Activated T-helper 9 cell treated with anti-CD3 and anti-CD28 coated beads, Interleukin-2, amount 50 U/mL, for 16 hours (primary cell): ENCODE measurements around the gene MGAT4A.
"Not testable (repeated sequence)": the region's sequence is repeated elsewhere in the genome, so short reads cannot be mapped to it uniquely, and the experiment has no call there.

Source experiments
- DNase-seq: peaks from one replicate; pipeline ENCODE4 v3.0.0-alpha.2; 2020; ENCODE audit warnings: low read depth

MGAT4A gene

DNA sequence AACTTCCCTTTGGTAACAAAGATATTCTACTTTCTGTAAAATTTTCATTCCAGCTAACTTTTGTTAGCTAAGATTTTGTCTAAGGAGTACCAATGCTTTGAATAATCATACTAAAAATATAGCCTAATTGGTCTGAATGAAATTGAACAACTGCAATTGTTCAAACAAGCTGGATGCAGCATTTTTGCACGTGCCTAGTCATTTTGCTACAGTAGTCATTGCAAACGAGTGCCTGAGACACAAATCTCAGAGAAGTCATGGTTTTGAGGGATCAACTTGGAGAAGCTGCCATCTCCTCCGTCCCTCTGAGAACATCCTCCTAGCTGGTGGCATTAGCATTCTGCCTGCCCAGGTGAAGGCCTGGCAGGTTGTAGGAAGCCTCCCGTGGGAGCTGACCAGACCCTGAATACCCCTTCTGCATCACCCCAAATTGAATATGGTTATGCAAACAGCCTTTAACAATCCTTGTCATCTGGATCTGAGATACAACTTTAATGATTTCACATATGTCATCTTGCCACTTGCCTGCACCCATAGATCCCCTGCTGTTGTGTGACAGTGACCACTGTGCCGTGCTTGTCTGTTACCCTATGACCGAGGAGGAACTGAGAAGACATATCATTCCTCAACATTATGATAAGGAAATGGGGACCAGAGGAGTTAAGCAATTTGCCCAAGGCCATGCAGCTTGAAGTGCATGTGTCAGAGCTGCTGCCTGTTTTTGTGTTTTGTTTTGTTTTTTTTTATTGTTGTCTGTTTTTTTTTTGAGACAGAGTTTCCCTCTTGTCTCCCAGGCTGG, 29.1 kb upstream of the MGAT4A start:
- no peak for DNase-seq

DNA sequence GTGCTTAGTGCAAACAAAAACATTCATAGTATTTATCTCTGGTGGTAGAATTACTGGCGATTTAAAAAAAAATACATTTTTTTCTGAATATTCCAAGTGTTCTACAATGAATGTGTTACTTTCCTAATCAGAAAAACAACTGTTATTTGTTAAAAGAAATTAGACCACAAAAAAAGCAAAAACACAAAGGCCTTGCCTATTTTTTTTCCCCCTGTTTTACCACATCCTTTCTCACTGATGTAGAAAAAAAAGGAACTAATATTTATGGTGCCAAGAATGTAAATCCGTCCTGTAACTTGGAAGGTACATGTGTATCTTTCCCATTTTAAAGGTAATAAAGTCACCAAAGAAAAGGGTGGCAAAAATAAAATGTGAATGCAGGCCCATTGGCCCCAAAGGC, 28.4 kb upstream of the MGAT4A start:
- DNase-seq, result no peak

DNA sequence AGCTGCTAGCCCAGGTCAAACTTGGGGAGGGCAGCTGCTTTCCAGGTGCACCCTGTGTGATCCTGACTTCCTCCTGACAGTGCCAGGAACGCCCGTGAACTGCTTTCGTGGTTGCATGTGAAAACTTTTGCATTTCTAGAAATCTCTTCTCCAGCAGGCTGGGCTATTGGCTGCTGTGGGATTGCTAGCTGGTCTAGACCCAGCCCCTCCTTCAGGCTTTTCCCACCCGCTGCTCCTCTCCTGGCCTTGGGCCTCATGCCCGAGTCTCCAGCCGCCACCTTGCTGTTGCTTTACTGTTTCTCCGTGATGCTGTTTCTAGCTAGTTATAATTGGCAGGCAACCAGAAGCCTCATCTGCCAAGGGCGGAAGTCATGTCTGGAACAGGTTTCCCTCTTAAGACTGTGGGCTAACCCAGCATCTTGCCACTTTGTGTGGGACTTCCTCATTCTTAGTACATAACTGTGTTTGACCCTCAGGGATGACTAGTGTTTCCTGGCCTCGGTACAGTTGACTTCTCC, 27.0 kb upstream of the MGAT4A start:
- peak; percentile 28 for DNase-seq

DNA sequence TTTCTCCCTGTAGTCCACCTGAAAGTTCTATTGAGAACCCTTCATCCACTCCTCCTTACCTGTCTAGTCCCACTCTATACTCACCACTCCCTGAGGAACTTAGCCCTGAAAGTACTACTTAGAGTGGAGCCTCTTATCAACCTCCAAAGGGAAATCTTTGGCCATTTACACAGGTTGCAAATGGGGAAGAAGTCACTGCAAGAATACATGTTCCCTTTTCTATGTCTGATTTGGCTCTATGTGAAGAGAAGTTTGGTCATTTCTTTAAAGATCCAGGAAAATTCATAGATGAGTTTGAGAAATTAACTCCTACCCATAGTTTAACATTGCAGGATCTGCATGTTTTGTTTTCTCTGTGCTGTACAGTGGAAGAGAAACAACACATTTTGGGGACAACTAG, 22.9 kb upstream of the MGAT4A start:
- DNase-seq, result no peak

DNA sequence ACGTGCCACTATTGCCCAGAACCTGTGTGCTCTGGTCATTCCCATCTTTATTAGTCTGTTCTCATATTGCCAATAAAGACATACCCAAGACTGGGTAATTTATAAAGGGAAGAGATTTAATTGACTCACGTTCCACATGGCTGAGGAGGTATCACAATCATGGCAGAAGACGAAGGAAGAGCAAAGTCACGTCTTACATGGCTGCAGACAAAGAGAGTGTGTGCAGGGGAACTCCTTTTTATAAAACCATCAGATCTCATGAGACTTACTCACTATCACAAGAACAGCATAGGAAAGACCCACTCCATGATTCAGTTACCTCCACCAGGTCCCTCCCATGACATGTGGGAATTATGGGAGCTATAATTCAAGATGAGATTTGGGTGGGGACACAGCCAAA, 21.8 kb upstream of the MGAT4A start:
- not testable (repeated sequence) for DNase-seq

DNA sequence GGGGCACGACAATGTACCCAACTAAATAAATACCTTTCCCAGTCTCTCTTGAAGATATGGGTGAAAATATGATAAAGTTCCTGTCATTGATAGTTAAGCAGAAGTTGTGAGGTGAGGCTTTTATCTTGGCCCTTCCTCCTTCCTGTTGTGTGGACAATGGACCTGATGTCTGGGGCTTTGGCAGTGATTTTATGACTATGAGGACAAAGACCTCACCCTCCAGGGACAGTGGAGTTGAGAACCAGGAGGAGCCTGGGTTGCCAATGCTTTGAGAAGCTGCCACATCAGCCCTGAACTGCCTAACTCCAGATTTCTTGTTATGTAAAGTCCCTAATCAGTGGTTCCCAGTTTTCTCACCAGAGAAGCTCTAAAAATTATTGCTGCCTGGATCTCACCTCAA, 20.8 kb upstream of the MGAT4A start:
- DNase-seq, result no peak

DNA sequence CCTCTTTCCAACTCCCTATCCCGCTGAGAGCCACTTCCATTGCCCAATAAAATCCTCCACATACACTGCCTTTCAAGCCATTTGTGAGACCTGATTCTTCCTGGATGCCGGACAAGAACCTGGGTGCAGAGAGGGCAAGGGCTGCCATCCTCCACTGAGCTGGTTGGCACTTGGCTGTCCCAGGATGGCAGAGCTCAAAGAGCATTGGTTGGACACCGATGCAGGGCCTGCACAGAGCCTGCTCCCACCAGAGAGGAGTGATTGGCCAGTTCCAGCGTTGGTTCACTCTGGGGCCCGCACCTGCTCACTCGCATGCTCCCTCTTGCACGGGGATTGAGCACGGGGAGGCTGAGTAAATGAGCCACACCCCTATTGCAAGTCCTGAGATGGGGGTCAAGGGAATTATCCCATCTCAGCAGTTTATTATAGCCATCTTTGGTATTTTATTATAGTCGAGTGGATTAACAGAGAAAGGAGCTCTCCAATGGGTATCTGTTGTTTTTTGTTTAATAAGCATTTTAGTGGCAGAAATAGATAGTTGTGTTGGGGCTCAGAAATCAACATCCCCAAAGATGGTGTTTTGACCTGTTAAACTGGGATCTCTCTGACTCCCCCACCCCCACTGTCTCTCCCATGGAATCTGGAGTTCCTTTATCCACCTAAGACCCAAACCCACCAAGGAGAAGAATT, 19.8 kb upstream of the MGAT4A start:
- DNase-seq, result no peak

DNA sequence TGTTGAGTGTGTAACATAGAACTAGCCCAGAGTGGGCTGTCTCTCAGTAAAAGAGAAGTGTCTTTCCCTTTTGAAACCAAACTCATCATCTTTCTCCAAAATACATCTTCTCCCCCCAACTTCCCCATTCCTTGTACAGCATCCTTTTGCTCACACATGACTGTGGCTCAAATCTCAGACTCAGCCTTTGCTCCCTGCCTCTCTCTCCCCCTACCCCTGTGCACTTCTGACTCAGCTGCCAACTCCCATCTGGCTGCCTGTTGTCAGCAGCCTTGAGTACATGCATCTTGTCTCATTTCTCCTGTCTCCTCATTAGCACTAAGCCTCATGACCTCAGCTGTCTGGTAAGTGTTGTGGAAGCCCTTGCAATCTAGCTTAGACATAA, 18.1 kb upstream of the MGAT4A start:
- DNase-seq, result no peak

DNA sequence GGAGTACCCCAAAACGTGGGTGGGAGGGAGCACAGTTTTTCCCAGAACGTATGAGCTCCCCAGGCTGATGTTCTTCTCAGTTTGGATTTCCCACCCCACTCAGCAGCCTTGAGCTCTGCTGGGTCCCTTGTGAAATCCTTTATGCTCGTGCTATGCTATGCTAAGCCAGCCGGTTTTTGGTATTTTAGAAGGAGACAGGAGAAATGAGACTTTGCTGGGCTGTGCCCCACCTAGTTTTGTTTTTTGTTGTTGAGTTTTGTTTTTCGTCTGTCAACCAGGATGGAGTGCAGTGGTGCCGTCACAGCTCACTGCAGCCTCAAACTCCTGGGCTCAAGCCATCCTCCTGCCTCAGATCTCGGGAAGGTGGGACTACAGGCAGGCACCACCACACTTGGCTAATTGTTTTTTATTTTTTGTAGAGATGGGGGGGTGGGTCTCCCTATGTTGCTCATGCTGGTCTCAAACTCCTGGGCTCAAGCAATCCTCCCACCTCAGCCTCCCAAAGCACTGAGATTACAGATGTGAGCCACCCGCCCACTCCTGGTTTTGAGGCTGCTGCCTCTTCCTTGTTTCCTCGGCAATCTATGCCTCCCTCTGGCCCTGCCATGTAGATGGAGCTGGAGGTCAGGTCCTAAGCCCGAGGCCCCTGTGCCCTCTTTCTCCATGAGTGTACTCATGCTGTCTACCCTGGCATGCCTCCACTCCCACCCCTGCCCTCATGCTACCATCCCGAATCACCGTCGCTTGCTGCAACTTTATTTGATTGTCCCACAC, 17.5 kb upstream of the MGAT4A start:
- no peak for DNase-seq

DNA sequence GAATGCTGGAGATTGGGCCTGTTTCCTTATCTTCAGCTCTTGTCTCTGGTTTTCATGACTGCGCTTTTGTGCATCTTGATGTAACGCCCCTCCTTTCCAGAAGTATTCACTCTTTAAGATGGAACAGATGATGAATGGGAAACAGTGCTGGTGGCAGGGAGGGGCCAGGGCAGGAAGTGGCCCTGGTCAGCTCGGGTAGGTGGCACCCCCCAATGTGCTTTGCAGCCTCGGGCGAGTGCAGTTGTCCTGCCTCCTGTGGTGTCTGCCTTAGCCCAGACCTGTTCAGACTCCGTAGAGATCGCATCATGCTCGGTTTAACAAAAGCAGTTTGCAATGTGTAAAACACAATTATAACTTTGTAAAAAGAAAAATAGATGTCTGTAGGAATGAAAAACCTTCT, 17.0 kb upstream of the MGAT4A start:
- DNase-seq, result no peak

DNA sequence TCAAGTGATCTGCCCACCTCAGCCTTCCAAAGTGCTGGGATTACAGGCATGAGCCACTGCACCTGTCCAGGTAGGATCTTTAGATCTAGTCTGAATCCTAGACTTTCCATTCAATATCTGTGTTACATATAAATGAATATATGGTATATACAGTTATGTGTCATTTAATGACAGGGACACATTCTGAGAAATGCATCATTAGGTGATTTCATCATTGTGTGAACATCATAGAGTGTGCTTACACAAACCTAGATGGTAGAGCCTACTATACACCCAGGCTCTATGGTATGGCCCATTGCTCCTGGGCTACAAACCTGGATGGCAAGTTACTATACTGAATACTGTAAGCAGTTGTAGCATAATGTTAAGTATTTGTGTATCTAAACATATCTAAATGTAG, 15.5 kb upstream of the MGAT4A start:
- DNase-seq, result no peak

DNA sequence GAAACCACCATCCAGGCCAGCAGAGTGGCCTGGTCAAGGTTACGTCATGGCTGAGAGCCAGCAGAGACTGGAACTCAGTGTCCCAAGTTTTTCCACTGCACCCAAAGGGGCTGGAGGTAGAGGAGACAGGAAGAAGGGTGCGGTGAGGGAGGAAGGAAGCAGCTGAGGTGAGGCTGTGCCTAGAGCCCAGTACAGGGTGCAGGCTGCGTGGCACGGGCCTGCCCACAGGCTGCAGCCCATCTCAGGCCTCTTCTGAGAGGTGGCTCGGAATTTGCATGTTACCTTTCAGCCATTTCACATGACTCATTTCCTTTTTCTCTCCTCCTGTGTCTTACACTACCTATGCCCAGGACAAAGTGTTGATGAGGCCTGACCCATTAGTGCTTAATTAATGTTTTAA, 13.7 kb upstream of the MGAT4A start:
- no peak for DNase-seq

DNA sequence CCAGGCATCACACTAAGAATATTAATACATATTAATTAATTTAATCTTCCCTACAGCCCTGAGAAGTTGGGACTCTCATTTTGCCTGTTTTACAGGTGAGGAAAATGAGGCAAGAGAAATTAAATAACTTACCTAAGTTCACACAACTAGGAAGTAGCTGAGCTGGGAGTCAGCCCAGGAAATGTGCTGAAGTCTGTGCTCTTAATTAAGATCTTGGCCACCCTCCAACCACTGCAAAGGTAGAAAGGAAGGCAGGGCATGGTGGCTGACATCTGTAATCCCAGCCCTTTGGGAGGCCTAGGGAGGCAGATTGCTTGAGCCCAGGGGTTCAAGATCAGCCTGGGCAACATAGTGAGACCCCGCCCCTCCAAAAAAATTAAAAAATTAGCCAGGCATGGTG, 12.9 kb upstream of the MGAT4A start:
- no peak for DNase-seq

DNA sequence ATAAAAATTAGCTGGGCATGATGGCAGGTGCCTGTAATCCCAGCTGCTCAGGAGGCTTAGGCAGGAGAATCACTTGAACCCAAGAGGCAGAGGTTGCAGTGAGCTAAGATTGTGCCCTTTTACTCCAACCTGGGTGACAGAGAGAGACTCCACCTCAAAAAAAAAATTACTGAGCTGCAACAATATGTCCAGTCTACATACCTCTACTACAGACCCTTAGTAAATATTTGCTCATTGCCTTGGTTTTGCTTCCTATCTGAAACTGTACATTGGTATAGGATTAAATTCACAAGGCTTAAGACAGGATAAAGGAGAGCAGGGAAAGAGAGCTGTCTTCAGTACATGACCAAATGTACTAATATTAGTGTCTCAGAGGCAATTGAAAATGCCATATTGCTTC, 8.1 kb upstream of the MGAT4A start:
- DNase-seq, result no peak

DNA sequence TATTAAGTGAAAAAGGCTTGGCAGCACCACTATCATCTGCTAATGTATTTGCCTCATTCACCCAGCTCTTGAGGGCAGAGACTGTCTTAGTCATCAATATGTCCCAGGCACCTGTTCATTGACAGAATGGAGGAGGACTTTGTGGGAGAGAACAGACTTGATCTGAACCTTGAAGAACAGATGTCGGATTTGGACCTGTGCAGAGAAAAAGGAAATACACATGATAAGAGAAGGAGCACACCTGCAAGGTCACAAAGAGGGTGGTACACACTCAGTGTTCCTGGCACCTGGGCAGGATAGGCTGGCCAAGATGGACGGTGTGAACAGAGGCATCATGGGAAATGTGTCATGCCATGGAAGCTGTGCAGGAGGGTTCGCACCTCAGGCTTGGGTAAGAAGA, 7.4 kb upstream of the MGAT4A start:
- DNase-seq, result no peak

DNA sequence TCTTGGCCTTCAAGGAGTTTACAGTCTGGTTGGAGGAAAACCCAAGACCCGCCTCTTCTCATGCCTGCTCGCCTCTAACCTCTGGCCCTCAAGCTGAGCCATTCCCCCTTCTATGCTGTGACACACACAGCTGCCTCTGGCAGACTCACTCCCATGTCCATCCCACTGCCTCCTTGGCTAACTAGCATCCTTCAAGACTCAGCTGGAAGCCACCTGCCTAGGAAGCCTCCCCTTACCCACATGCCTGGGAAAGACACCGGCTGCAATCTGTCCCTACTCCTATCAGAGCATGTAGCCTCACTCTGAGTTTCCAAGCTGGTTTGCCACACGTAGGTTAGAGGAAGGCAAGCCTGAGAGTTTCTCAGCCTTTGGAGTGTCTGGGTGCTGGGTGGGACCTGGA, 6.9 kb upstream of the MGAT4A start:
- no peak for DNase-seq

DNA sequence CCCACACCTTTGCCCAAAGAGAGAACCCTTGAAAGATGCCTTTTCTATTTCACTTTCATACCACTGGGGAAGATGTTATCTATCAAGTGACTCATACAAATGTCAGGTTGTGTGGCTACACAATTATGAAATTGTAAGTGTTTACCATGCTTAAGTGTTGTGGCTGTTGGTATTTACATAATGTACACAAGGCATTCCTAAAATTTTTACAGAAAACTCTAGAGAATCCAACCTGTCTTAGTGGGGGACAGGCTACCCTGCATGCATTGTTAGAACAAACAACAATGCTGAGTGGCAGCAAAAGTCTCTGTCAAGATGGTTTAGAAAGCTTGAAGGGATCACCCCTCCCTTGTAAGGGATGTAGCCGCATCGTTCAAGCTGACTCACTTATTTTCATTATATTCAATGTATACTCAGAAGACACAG, 5.5 kb upstream of the MGAT4A start:
- no peak for DNase-seq

DNA sequence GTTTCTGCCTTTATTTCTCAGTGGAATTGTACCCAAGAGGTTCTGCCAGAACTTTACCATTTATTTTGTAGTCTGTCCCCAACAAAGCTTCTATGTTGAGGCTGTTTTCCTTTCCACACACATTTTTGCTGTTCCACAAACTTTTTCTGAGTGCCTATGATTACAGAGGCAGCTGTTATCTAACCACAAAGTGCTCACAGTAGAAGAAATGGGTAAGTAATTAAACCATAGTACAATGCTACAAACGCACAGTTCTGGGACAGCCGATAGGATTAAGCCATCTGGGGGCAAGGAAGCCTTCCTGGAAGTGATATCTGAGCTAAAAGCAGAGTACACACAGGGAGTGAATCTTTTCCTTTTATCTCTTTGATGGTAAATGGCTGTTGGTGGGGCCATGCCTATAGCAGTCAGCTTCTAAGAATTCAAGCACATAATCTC, 3.9 kb upstream of the MGAT4A start:
- DNase-seq, result no peak

DNA sequence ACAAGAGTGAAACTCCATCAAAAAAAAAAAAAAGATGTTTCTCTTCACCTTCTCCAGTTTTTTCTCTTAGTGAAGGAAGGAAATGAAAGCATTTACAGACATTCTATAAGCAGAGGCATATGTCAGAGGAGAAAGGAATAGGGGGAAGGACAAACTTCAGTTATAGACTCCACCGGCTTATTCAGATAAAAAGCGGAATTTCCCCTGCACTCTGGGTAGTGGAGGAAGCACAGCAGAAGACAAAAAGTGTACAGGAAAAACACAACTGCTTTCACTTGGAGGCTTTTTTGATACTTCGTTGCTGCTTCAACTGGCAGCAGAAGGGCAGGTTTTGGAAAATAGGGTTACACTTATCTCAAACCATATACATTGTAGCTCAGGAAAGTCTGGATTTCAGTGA, 3.2 kb upstream of the MGAT4A start:
- DNase-seq, result no peak

DNA sequence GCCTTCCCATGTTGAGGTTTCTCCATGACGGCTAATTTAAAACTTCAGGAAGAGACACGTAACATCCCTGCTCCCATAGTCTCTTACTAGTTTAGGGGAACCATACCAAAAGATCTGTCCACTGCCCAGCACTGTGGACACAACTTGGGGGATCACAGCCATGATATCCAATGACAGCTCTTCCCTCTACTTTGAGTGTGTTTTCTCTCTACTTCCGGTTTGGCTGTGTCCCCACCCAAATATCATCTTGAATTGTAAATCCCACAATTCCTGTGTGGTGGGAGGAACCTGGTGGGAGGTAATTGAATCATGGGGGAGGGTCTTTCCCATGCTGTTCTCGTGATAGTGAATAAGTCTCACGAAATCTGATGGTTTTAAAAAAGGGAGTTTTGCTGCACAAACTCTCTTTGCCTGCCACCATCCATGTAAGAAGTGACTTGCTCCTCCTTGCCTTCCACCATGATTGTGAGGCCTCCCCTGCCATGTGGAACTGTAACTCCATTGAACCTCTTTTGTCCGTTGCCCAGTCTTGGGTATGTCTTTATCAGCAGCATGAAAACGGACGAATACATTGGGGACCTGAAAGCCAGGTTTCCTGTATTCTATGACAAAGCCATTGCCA, 1.6 kb upstream of the MGAT4A start:
- DNase-seq, result no peak

DNA sequence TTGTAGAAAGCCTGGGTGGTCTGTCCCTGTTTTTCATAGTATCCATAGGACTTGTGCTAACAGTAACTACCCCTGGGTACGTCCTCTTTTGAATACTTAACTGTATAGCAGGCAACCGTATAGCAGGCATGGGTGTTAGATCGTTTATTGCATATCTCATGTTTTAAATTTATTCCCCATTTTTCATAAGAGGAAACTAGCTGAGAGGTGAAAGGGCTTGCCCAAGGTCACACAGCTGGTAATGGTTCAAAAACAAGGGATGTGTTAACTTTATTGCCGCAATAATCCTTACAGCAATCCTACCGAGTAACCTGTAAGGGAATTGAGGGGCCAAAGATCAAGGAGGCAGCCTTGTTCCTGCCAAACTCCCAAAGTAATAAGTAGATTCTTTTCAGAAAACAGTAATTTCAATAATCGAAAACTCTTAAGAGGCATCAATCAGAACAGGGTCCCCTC, 990 bp upstream of the MGAT4A start:
- no peak for DNase-seq

DNA sequence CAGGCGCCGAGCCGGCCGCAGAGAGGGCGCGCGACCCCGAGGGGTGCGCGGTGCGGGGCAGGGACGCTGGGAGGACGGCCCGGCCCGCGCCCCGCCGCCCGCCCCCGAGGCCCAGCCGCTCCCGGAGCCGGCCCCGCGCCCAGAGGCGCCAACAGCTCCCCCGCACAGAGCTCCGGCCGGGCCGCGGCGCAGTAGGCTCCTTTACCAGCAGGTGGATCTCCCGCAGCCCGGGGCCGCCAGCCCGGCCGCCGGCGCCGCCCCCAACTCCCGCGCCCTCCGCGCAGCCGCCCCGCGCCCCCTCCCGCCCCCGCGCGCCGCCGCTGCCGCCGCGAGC, 258 bp downstream of the MGAT4A start:
- DNase-seq, result peak; percentile 64
